Measurements from ENCODE around the gene SMIM29. TPM values are rescaled to one million over a fixed set of nuclear protein-coding genes. Genes with fewer than 3 reads are reported as not detected.
A peak's percentile ranks its signal among the peaks of the same experiment; 100 is the strongest.
"Not testable (repeated sequence)": the region's sequence is repeated elsewhere in the genome, so short reads cannot be mapped to it uniquely, and the experiment has no call there.

SMIM29 gene
- total and polyA plus RNA-seq, 2 experiments from 2014 or later: 5.0 to 15.9 TPM

DNA sequence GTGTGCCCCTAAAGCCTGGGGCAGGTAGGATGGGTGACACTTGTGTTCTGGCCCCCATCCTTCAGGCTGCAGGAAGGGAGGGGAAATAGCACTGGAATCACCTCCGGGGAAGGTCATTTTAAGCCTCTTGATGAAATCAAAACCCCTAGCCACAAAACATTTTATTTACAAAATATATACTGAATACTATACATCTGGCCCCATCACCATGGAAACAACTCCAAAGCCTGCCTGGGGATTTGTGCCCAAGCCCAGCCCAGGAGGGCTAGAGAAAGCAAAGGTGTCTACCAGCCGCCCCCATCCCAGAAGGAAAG lies 2.6 kb downstream of the SMIM29 start:
- Mint-ChIP-seq H3K27me3 (ENCODE audit: insufficient read depth, low read depth, poor library complexity) (peaks cover 73% of the 10 kb centered on the region), H3K36me3 (ENCODE audit: low read depth) (peaks cover 52% of the 10 kb centered on the region), H3K4me3 (peak overlapping the region; percentile 32; the same call in 1 of the 3 replicates), H3K9me3 (no peaks in the 10 kb centered on the region; the same call in 2 of the 3 replicates), H3K27ac (peak overlapping the region; percentile 70), H3K4me1 (peaks cover 54% of the 10 kb centered on the region)
- Histone ChIP-seq H3F3A (replicated peaks; ENCODE audit: low read depth) (peaks cover 52% of the 10 kb centered on the region), H3K79me2 (replicated peaks; ENCODE audit: insufficient read depth) (peaks cover 22% of the 10 kb centered on the region), H3K4me3 (no peak overlapping the region), H3K9me2 (ENCODE audit: insufficient read depth) (no peaks in the 10 kb centered on the region), H2AFZ (no peak overlapping the region), H3K36me3 (ENCODE audit: insufficient read depth) (peaks cover 26% of the 10 kb centered on the region), H3K4me2 (no peak overlapping the region), H3K27me3 (ENCODE audit: insufficient read depth) (no peaks in the 10 kb centered on the region), H4K20me1 (replicated peaks; ENCODE audit: insufficient read depth) (peaks cover 26% of the 10 kb centered on the region), H3K4me1 (ENCODE audit: insufficient read depth) (peaks cover 34% of the 10 kb centered on the region), H3K27ac (ENCODE audit: low read depth) (peak overlapping the region; percentile 24)
- TF ChIP-seq, protein P1, sequence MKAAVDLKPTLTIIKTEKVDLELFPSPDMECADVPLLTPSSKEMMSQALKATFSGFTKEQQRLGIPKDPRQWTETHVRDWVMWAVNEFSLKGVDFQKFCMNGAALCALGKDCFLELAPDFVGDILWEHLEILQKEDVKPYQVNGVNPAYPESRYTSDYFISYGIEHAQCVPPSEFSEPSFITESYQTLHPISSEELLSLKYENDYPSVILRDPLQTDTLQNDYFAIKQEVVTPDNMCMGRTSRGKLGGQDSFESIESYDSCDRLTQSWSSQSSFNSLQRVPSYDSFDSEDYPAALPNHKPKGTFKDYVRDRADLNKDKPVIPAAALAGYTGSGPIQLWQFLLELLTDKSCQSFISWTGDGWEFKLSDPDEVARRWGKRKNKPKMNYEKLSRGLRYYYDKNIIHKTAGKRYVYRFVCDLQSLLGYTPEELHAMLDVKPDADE (IDR thresholded peaks at IDR 0.05): no peak
- TF ChIP-seq EZH2phosphoT487 (IDR thresholded peaks at IDR 0.05; ENCODE audit: unreplicated experiment) (no peak), EZH2 (IDR thresholded peaks at IDR 0.05; ENCODE audit: low read depth, unreplicated experiment) (no peak), ZNF114 (CRISPR knock-in tag; IDR thresholded peaks at IDR 0.05) (no peak), CREB1 (CRISPR knock-in tag; IDR thresholded peaks at IDR 0.05; ENCODE audit: low read depth) (no peak), POLR2AphosphoS5 (IDR thresholded peaks at IDR 0.05; ENCODE audit: low read depth) (no peak), NANOG (IDR thresholded peaks at IDR 0.05; ENCODE audit: borderline replicate concordance) (no peak), CTCF (conservative IDR thresholded peaks at IDR 0.05; ENCODE audit: low read depth in 2 of 2) (no peak)
- TF ChIP-seq, protein P2, sequence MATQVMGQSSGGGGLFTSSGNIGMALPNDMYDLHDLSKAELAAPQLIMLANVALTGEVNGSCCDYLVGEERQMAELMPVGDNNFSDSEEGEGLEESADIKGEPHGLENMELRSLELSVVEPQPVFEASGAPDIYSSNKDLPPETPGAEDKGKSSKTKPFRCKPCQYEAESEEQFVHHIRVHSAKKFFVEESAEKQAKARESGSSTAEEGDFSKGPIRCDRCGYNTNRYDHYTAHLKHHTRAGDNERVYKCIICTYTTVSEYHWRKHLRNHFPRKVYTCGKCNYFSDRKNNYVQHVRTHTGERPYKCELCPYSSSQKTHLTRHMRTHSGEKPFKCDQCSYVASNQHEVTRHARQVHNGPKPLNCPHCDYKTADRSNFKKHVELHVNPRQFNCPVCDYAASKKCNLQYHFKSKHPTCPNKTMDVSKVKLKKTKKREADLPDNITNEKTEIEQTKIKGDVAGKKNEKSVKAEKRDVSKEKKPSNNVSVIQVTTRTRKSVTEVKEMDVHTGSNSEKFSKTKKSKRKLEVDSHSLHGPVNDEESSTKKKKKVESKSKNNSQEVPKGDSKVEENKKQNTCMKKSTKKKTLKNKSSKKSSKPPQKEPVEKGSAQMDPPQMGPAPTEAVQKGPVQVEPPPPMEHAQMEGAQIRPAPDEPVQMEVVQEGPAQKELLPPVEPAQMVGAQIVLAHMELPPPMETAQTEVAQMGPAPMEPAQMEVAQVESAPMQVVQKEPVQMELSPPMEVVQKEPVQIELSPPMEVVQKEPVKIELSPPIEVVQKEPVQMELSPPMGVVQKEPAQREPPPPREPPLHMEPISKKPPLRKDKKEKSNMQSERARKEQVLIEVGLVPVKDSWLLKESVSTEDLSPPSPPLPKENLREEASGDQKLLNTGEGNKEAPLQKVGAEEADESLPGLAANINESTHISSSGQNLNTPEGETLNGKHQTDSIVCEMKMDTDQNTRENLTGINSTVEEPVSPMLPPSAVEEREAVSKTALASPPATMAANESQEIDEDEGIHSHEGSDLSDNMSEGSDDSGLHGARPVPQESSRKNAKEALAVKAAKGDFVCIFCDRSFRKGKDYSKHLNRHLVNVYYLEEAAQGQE (IDR thresholded peaks at IDR 0.05; ENCODE audit: unreplicated experiment): no peak
- TF ChIP-seq, protein P3, sequence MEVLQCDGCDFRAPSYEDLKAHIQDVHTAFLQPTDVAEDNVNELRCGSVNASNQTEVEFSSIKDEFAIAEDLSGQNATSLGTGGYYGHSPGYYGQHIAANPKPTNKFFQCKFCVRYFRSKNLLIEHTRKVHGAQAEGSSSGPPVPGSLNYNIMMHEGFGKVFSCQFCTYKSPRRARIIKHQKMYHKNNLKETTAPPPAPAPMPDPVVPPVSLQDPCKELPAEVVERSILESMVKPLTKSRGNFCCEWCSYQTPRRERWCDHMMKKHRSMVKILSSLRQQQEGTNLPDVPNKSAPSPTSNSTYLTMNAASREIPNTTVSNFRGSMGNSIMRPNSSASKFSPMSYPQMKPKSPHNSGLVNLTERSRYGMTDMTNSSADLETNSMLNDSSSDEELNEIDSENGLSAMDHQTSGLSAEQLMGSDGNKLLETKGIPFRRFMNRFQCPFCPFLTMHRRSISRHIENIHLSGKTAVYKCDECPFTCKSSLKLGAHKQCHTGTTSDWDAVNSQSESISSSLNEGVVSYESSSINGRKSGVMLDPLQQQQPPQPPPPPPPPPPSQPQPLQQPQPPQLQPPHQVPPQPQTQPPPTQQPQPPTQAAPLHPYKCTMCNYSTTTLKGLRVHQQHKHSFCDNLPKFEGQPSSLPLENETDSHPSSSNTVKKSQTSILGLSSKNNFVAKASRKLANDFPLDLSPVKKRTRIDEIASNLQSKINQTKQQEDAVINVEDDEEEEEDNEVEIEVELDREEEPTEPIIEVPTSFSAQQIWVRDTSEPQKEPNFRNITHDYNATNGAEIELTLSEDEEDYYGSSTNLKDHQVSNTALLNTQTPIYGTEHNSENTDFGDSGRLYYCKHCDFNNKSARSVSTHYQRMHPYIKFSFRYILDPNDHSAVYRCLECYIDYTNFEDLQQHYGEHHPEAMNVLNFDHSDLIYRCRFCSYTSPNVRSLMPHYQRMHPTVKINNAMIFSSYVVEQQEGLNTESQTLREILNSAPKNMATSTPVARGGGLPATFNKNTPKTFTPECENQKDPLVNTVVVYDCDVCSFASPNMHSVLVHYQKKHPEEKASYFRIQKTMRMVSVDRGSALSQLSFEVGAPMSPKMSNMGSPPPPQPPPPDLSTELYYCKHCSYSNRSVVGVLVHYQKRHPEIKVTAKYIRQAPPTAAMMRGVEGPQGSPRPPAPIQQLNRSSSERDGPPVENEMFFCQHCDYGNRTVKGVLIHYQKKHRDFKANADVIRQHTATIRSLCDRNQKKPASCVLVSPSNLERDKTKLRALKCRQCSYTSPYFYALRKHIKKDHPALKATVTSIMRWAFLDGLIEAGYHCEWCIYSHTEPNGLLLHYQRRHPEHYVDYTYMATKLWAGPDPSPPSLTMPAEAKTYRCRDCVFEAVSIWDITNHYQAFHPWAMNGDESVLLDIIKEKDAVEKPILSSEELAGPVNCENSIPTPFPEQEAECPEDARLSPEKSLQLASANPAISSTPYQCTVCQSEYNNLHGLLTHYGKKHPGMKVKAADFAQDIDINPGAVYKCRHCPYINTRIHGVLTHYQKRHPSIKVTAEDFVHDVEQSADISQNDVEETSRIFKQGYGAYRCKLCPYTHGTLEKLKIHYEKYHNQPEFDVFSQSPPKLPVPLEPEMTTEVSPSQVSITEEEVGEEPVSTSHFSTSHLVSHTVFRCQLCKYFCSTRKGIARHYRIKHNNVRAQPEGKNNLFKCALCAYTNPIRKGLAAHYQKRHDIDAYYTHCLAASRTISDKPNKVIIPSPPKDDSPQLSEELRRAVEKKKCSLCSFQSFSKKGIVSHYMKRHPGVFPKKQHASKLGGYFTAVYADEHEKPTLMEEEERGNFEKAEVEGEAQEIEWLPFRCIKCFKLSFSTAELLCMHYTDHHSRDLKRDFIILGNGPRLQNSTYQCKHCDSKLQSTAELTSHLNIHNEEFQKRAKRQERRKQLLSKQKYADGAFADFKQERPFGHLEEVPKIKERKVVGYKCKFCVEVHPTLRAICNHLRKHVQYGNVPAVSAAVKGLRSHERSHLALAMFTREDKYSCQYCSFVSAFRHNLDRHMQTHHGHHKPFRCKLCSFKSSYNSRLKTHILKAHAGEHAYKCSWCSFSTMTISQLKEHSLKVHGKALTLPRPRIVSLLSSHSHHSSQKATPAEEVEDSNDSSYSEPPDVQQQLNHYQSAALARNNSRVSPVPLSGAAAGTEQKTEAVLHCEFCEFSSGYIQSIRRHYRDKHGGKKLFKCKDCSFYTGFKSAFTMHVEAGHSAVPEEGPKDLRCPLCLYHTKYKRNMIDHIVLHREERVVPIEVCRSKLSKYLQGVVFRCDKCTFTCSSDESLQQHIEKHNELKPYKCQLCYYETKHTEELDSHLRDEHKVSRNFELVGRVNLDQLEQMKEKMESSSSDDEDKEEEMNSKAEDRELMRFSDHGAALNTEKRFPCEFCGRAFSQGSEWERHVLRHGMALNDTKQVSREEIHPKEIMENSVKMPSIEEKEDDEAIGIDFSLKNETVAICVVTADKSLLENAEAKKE (CRISPR knock-in tag; IDR thresholded peaks at IDR 0.05): no peak
- no peak for DNase-seq (ENCODE audit: low spot score)
- ATAC-seq: no peak

DNA sequence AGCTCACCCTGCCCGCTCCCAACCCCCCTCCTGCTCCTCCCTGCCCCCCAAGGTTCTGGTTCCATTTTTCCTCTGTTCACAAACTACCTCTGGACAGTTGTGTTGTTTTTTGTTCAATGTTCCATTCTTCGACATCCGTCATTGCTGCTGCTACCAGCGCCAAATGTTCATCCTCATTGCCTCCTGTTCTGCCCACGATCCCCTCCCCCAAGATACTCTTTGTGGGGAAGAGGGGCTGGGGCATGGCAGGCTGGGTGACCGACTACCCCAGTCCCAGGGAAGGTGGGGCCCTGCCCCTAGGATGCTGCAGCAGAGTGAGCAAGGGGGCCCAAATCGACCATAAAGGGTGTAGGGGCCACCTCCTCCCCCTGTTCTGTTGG lies 3.1 kb downstream of the SMIM29 start:
- H3K27me3 Mint-ChIP-seq (ENCODE audit: insufficient read depth, low read depth, poor library complexity): peaks cover 77% of the 10 kb centered on the region
- not testable (repeated sequence) for H3K9me2 ChIP-seq (ENCODE audit: insufficient read depth); H3K4me3 Mint-ChIP-seq; H3K4me3 ChIP-seq; DNase-seq (ENCODE audit: low spot score); H2AFZ ChIP-seq; H3K9me3 Mint-ChIP-seq; H3K27me3 ChIP-seq (ENCODE audit: insufficient read depth); H3K4me2 ChIP-seq; ATAC-seq
- peak overlapping the region; percentile 76; the same call in 1 of the 2 replicates for H3K27ac Mint-ChIP-seq
- H4K20me1 ChIP-seq (replicated peaks; ENCODE audit: insufficient read depth): peaks cover 31% of the 10 kb centered on the region
- H3K36me3 Mint-ChIP-seq (ENCODE audit: low read depth): peaks cover 56% of the 10 kb centered on the region
- H3K36me3 ChIP-seq (ENCODE audit: insufficient read depth): peaks cover 30% of the 10 kb centered on the region
- peaks cover 59% of the 10 kb centered on the region for H3K4me1 Mint-ChIP-seq
- H3K27ac ChIP-seq (ENCODE audit: low read depth): peak overlapping the region; percentile 24
- peaks cover 39% of the 10 kb centered on the region for H3K4me1 ChIP-seq (ENCODE audit: insufficient read depth)
- H3K79me2 ChIP-seq (replicated peaks; ENCODE audit: insufficient read depth): peaks cover 27% of the 10 kb centered on the region
- peaks cover 56% of the 10 kb centered on the region for H3F3A ChIP-seq (replicated peaks; ENCODE audit: low read depth)

All from GM23338 (cell line).